Tibial artery (tissue), 4 donors: ENCODE data around the gene FRMD1.

Experiments used
- DNase-seq, 2 donors: peaks; one replicate each; pipeline ENCODE4 v3.0.0-alpha.2; 2019
- H3K27ac ChIP-seq, 2 donors: fragments of 200-600 bp; sonication (generic) in 1 of 2; 1 replicate in 1 of 2; 2 replicates in 1 of 2; pipeline ENCODE4 v1.5.1; 2018 to 2019; ENCODE audit warnings: mild to moderate bottlenecking in 1 of 2
- H3K27me3 ChIP-seq, 2 donors: fragments of 200-600 bp; sonication (generic) in 1 of 2; one replicate each; pipeline versions ENCODE4 v1.5.1 to v1.6.0; 2016 to 2019
- H3K36me3 ChIP-seq, 3 donors: fragments of 200-600 bp; sonication (generic) in 2 of 3; one replicate each; pipeline ENCODE4 v1.5.1; 2016 to 2019; ENCODE audit warnings: mild to moderate bottlenecking in 2 of 3
- H3K4me1 ChIP-seq, 4 donors: fragments of 200-600 bp; sonication (generic) in 2 of 4; 1 replicate in 3 of 4; 2 replicates in 1 of 4; pipeline ENCODE4 v1.5.1; 2016 to 2019
- H3K4me3 ChIP-seq, 2 donors: fragments of 200-600 bp; sonication (generic) in 1 of 2; 1 replicate in 1 of 2; 2 replicates in 1 of 2; pipeline ENCODE4 v1.5.1; 2018 to 2019; ENCODE audit warnings: mild to moderate bottlenecking in 2 of 2
- H3K9me3 ChIP-seq, 3 donors: fragments of 200-600 bp; sonication (generic) in 1 of 3; one replicate each; pipeline ENCODE4 v1.5.1; 2016 to 2019
- intact Hi-C: fragments of 100-400 bp; cut with DNase I; formaldehyde crosslinking; loops from one replicate; pipeline ENCODE4 v1.15.0; 2023; ENCODE audit warnings: low total_unique reads
- TF ChIP-seq, protein P1 (sequence below), 2 experiments: fragments of 200-600 bp in 1 of 2; fragments of 450-650 bp in 1 of 2; IDR thresholded peaks; one replicate each; pipeline ENCODE4 v1.5.1; 2017 to 2019; ENCODE audit warnings: antibody characterized with exemption in 2 of 2, mild to moderate bottlenecking in 1 of 2, moderate library complexity in 1 of 2

FRMD1 gene

DNA sequence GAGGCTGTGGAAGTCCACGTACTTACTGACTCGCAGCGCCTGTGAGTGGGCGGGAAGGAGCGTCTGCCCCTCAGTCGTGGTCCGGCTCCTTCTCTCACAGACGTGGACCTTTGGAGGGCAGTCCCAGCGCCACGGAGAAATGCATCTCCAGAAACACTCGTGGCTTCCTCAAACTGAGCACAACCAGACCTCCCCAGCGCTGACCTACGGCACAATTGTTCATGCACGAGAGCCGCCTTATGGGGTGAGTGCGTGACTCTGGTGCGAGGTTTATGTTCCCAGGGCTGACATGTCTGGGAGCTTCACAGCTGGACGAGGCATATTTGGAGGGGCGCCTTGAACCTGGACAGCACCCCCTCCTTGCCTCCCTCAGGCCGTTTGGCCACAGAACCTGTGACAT lies 29.7 kb downstream of the FRMD1 start:
- TF ChIP-seq, protein P1, sequence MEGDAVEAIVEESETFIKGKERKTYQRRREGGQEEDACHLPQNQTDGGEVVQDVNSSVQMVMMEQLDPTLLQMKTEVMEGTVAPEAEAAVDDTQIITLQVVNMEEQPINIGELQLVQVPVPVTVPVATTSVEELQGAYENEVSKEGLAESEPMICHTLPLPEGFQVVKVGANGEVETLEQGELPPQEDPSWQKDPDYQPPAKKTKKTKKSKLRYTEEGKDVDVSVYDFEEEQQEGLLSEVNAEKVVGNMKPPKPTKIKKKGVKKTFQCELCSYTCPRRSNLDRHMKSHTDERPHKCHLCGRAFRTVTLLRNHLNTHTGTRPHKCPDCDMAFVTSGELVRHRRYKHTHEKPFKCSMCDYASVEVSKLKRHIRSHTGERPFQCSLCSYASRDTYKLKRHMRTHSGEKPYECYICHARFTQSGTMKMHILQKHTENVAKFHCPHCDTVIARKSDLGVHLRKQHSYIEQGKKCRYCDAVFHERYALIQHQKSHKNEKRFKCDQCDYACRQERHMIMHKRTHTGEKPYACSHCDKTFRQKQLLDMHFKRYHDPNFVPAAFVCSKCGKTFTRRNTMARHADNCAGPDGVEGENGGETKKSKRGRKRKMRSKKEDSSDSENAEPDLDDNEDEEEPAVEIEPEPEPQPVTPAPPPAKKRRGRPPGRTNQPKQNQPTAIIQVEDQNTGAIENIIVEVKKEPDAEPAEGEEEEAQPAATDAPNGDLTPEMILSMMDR (IDR thresholded peaks at IDR 0.05): no peak
- no peak for DNase-seq
- Histone ChIP-seq H3K27me3 (peaks cover 0 to 13% of the 10 kb centered on the region in 2 donors), H3K36me3 (no peaks in the 10 kb centered on the region), H3K4me3 (no peak overlapping the region), H3K9me3 (no peaks in the 10 kb centered on the region), H3K27ac (no peak overlapping the region), H3K4me1 (peaks cover 0 to 7% (median 4%) of the 10 kb centered on the region in 4 donors)
- intact Hi-C loops: no loop called here

DNA sequence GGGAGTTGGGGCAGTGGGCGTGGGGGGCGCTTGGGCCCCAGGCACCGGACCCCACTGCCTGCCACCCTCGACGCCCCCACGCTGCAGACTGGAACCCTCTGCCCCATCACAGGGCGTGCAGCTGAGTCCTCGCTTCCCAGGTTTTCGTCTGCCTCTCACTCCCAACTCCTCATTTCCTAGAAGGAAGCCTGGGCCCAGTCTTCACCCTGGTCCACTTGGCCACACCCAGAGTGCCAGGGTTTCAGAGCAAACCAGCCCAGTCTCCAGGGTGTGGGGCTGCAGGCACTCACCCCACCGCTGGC lies 30.3 kb downstream of the FRMD1 start:
- Histone ChIP-seq H3K9me3 (no peaks in the 10 kb centered on the region), H3K4me1 (peaks cover 0 to 1% (median 0%) of the 10 kb centered on the region in 4 donors), H3K4me3 (no peak overlapping the region), H3K36me3 (no peaks in the 10 kb centered on the region), H3K27ac (no peak overlapping the region), H3K27me3 (peaks cover 0 to 13% of the 10 kb centered on the region in 2 donors)
- TF ChIP-seq, protein P1 (IDR thresholded peaks at IDR 0.05): no peak
- DNase-seq: no peak
- intact Hi-C loops: no loop called here

DNA sequence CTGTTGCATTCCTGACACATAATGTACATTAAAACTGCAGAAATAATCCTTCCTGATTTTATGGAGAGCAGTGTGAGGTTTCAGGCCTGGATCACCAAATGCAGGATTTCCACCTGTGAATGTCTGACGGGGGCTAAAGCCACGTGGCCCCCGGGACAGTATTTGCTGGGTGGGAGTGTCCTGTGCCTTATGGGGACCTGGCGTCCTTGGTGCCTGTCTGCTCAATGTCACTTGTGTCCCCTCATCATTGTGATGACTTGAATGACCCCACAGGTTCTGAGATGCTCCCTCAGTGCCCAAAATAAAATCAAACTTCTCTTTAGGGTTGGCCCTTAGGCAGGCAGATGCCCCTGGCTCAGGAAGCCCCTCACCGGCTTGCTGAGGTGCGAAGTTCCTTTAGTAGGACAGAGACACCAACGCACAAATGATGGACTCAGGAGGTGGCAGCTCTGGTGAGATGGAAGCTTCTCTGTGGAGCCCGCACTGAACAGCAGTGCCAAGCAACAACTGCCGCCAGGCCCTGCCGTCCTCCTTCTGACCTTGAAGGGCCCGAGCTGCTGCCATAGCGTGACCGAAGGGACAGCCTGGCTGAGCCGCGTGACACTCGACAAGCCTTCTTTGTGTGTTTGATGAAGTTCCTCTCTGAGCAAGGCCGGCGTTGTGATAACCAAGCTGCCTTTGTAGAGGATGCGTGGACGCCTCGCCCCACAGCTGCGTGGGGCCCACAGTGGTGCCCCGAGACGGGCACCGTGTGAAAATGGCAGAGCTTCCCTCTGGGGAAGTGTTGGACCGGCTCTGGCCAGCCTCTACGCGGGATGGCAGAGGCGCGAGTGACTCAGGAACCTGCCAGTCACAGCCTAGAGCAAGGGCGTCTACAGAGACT lies 30.9 kb downstream of the FRMD1 start:
- H3K9me3 ChIP-seq: no peaks in the 10 kb centered on the region
- no peak overlapping the region for H3K27ac ChIP-seq
- TF ChIP-seq, protein P1 (IDR thresholded peaks at IDR 0.05): no peak
- intact Hi-C loops: no loop called here
- no peaks in the 10 kb centered on the region for H3K4me1 ChIP-seq
- no peaks in the 10 kb centered on the region for H3K36me3 ChIP-seq
- DNase-seq: no peak
- H3K4me3 ChIP-seq: no peak overlapping the region
- H3K27me3 ChIP-seq: peaks cover 0 to 13% of the 10 kb centered on the region in 2 donors

DNA sequence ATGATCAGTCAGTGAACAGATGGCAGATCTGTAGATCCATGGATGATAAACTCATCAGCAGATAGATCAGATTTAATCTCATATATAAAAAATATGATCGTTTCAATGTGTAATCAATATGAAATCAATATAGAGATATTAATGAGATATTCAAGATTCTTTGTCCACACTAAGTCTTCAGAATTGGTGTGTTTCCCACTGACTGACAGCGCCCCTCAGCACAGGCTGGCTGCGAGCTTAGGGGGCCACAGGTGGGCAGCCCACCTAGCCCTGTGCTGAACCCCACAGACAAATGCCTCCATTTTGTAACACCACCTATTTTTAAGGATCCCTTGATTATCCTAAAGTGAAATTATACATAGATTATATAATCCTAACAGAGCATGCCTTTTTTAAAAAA lies 32.3 kb downstream of the FRMD1 start:
- DNase-seq: no peak
- Histone ChIP-seq H3K4me1 (no peaks in the 10 kb centered on the region), H3K4me3 (no peak overlapping the region), H3K27me3 (peaks cover 0 to 13% of the 10 kb centered on the region in 2 donors), H3K9me3 (no peaks in the 10 kb centered on the region), H3K27ac (no peak overlapping the region), H3K36me3 (no peaks in the 10 kb centered on the region)
- TF ChIP-seq, protein P1 (IDR thresholded peaks at IDR 0.05): no peak
- intact Hi-C loops: no loop called here

DNA sequence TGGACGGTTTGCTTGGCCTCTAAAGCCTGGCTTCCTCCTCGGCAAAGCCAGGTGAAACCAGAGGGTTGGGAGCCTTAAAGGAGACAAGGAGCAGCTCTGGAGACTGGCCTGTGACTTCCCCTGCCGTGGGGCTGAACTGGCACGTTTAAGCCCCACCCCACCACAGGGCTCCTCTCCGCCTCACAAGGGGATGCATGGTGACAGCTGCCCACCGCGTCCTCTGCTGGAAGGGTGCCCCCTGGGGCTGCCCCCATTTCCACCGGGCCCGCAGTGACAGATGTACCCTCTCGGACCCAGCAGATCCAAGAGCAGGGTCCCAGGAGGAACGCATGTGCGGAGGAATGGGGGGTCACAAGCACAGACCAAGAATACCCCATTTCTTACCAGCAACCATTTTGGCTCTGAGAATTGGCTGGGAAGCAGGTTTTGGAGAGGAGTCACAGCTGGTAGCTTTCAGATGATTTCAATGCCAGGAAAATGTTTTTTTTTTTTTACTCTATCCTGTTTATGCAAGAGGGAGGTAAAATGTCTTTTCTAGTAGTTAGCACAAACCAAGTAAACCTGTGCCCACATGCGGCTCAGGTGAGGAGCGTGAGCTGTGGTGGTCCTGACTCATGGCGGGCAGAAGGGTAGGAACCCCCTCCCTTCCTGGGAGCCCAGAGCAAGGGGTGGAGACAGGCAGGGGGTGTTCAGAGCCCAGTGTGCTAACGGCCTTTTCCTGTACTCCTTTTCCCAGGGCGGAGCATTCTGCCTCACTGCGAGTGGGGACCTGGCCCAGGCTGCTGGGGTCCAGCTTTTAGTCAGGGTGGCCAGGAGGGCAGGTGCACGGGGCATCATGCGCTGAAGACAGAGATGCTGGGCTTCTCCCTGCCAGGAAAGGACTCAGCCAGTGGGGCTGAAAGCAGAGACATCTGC lies 33.0 kb downstream of the FRMD1 start:
- intact Hi-C loops: no loop called here
- no peak overlapping the region for H3K4me3 ChIP-seq
- H3K4me1 ChIP-seq: no peaks in the 10 kb centered on the region
- DNase-seq: no peak
- H3K36me3 ChIP-seq: no peaks in the 10 kb centered on the region
- TF ChIP-seq, protein P1 (IDR thresholded peaks at IDR 0.05): no peak
- no peaks in the 10 kb centered on the region for H3K9me3 ChIP-seq
- no peak overlapping the region for H3K27ac ChIP-seq
- peaks cover 0 to 12% of the 10 kb centered on the region in 2 donors for H3K27me3 ChIP-seq
